Peyer's patch (tissue), 4 donors: ENCODE measurements around the gene FN1. TPM values are rescaled to one million over a fixed set of nuclear protein-coding genes. Genes with fewer than 3 reads are reported as not detected.

ENCODE experiments used
- DNase-seq, 3 donors: peaks; one replicate each; pipeline ENCODE4 v3.0.0-alpha.2; 2017 to 2019
- H3K27ac ChIP-seq, 4 donors: fragments of 200-600 bp; sonication (generic); one replicate each; pipeline ENCODE4 v1.5.1; 2016 to 2019
- H3K27me3 ChIP-seq, 2 donors: fragments of 200-600 bp; sonication (generic); one replicate each; pipeline ENCODE4 v1.5.1; 2019
- H3K36me3 ChIP-seq, 3 donors: fragments of 200-600 bp; sonication (generic); one replicate each; pipeline ENCODE4 v1.5.1; 2016 to 2019
- H3K4me1 ChIP-seq, 4 donors: fragments of 200-600 bp; sonication (generic); one replicate each; pipeline ENCODE4 v1.5.1; 2016 to 2019
- H3K4me3 ChIP-seq, 4 donors: fragments of 200-600 bp; sonication (generic); 1 replicate in 3 of 4; 2 replicates in 1 of 4; pipeline ENCODE4 v1.5.1; 2016 to 2019; ENCODE audit warnings: mild to moderate bottlenecking in 1 of 4
- H3K9me3 ChIP-seq, 4 donors: fragments of 200-600 bp; sonication (generic); one replicate each; pipeline ENCODE4 v1.5.1; 2016 to 2019; ENCODE audit warnings: mild to moderate bottlenecking in 1 of 4
- POLR2A ChIP-seq, 2 donors: fragments of 450-650 bp; IDR thresholded peaks; one replicate each; pipeline ENCODE4 v1.5.1; 2017; ENCODE audit warnings: antibody characterized with exemption in 2 of 2, mild to moderate bottlenecking in 2 of 2, moderate library complexity in 2 of 2
- total RNA-seq, 4 donors: library from RNA; depleted of rRNA; stranded (reverse); fragments of >200 nt; gene quantifications; one replicate each; pipeline ENCODE4 v1.1.0, GENCODE V29; 2016
- TF ChIP-seq, protein P1 (sequence below), 6 experiments: fragments of 450-650 bp in 4 of 6; fragments of 200-600 bp in 2 of 6; sonication (generic) in 1 of 6; IDR thresholded peaks; one replicate each; pipeline ENCODE4 v1.5.1; 2017 to 2019; ENCODE audit warnings: antibody characterized with exemption in 6 of 6, mild to moderate bottlenecking in 3 of 6, moderate library complexity in 1 of 6

FN1 gene
- total RNA-seq, 4 donors from 2014 or later: 28.0 to 152 (median 72.8) TPM

DNA sequence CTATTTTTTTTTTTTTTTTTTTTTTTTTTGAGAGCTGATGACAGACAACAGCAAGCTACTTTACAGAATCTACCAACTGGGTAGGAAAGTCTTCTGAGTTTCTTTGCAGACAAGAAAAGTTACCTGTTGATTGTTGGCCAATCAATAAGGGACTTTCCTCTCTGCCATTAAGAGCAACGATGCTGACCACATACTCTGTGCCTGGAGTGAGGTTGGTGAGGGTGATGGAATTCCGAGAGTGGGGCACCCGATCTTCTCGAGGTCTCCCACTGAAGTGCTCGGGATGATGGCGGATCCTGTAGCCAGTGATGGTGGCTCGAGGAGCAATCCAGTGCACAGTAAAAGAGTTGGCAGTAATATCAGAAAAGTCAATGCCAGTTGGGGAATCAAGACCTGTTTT, 49.3 kb downstream of the FN1 start:
- H3K36me3 ChIP-seq: peaks cover 0 to 21% (median 0%) of the 10 kb centered on the region in 3 donors
- no peak for DNase-seq
- no peak overlapping the region for H3K27ac ChIP-seq
- no peak overlapping the region for H3K4me3 ChIP-seq
- TF ChIP-seq, protein P1, sequence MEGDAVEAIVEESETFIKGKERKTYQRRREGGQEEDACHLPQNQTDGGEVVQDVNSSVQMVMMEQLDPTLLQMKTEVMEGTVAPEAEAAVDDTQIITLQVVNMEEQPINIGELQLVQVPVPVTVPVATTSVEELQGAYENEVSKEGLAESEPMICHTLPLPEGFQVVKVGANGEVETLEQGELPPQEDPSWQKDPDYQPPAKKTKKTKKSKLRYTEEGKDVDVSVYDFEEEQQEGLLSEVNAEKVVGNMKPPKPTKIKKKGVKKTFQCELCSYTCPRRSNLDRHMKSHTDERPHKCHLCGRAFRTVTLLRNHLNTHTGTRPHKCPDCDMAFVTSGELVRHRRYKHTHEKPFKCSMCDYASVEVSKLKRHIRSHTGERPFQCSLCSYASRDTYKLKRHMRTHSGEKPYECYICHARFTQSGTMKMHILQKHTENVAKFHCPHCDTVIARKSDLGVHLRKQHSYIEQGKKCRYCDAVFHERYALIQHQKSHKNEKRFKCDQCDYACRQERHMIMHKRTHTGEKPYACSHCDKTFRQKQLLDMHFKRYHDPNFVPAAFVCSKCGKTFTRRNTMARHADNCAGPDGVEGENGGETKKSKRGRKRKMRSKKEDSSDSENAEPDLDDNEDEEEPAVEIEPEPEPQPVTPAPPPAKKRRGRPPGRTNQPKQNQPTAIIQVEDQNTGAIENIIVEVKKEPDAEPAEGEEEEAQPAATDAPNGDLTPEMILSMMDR (IDR thresholded peaks at IDR 0.05): no peak
- no peak for TF ChIP-seq POLR2A (IDR thresholded peaks at IDR 0.05)
- H3K9me3 ChIP-seq: no peaks in the 10 kb centered on the region
- no peaks in the 10 kb centered on the region for H3K27me3 ChIP-seq
- H3K4me1 ChIP-seq: no peaks in the 10 kb centered on the region

DNA sequence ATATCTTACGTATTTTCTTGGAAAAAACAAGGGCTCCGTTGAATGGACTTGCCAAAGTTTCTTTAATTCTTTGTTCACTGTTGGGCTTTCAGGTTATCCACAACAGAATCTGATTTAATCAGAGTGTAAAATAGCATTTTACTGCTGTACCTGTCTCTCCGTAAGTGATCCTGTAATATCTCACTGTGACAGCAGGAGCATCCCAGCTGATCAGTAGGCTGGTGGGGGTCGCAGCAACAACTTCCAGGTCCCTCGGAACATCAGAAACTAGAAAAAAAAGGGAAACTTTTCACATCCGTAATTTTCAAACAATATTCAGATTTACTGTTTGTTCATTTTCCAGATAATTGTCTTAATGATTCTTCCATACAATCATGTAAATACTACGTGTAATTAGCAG, 51.2 kb downstream of the FN1 start:
- TF ChIP-seq, protein P1 (IDR thresholded peaks at IDR 0.05): no peak
- TF ChIP-seq POLR2A (IDR thresholded peaks at IDR 0.05): no peak
- no peak for DNase-seq
- H3K27ac ChIP-seq: no peak overlapping the region
- no peaks in the 10 kb centered on the region for H3K9me3 ChIP-seq
- H3K27me3 ChIP-seq: no peaks in the 10 kb centered on the region
- H3K36me3 ChIP-seq: peaks cover 0 to 33% (median 0%) of the 10 kb centered on the region in 3 donors
- H3K4me1 ChIP-seq: no peaks in the 10 kb centered on the region
- H3K4me3 ChIP-seq: no peak overlapping the region

DNA sequence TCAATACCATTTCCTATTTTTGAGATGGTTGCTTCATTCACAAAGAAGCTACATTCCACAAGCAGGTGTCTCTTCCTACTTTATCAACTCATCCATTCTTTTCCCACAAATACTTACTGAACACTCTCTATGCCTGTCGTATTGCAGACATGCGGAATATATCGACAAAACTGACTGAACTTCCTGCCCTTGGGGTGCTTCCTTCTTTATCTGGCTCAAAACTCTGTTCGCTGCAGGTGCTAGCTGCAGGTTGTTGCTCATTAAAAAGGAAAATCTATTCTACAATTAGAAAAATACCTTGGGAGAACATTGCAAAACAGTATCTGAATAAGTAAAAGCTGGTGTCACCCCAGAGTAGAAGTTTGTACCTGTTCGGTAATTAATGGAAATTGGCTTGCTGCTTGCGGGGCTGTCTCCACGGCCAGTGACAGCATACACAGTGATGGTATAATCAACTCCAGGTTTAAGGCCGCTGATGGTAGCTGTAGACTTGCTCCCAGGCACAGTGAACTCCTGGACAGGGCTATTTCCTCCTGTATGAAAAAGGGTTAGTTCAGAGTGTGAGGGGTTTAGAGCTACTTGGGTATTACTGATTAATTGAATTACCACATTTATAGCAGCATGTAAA, 52.1 kb downstream of the FN1 start:
- Histone ChIP-seq H3K36me3 (peaks cover 0 to 35% (median 0%) of the 10 kb centered on the region in 3 donors), H3K4me1 (no peaks in the 10 kb centered on the region)
- no peak for DNase-seq

DNA sequence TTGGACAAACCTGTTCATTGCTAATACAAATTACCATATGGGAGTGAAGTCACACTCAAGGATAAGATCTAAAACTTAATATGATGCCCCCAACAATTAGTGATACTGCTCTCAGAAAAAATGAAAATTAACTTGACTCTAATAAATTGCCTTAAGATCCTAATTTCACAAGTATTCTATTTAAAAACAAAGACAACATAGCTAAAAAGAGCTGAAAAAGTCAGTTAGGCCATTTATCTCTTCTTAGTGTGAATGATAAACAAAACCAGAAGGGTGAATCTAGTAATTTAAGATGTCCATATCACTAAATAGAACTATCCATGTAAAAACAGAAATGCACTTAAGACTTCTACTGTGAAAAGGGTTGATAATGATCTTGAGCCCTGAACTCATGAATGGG, 53.4 kb downstream of the FN1 start:
- DNase-seq: no peak
- Histone ChIP-seq H3K9me3 (no peaks in the 10 kb centered on the region), H3K27me3 (no peaks in the 10 kb centered on the region), H3K36me3 (peaks cover 0 to 33% (median 0%) of the 10 kb centered on the region in 3 donors), H3K27ac (no peak overlapping the region), H3K4me1 (no peaks in the 10 kb centered on the region), H3K4me3 (no peak overlapping the region)
- TF ChIP-seq POLR2A (IDR thresholded peaks at IDR 0.05): no peak
- TF ChIP-seq, protein P1 (IDR thresholded peaks at IDR 0.05): no peak

More for the DNA sequence above, 52.1 kb downstream of the FN1 start:
- Histone ChIP-seq H3K4me3 (no peak overlapping the region), H3K27me3 (no peaks in the 10 kb centered on the region), H3K9me3 (no peaks in the 10 kb centered on the region), H3K27ac (no peak overlapping the region)
- TF ChIP-seq, protein P1 (IDR thresholded peaks at IDR 0.05): no peak
- no peak for TF ChIP-seq POLR2A (IDR thresholded peaks at IDR 0.05)

DNA sequence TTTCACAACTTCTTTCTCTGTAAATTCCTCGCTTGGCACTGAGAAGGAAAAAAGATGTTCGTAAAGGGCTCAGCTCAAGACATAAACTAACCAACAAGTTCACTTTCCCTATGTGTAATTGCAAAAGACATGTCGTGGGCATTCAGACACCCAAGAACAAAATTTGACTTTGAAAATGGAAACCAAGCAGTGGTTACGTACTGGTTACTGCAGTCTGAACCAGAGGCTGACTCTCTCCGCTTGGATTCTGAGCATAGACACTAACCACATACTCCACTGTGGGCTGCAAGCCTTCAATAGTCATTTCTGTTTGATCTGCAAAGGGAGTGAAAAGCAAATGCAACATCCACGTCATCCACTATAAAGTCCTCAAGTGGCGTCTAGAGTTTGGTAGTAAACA, 53.9 kb downstream of the FN1 start:
- Histone ChIP-seq H3K4me1 (no peaks in the 10 kb centered on the region), H3K27ac (no peak overlapping the region), H3K27me3 (no peaks in the 10 kb centered on the region), H3K9me3 (no peaks in the 10 kb centered on the region), H3K4me3 (no peak overlapping the region), H3K36me3 (peaks cover 0 to 36% (median 0%) of the 10 kb centered on the region in 3 donors)
- no peak for DNase-seq
- no peak for TF ChIP-seq POLR2A (IDR thresholded peaks at IDR 0.05)
- TF ChIP-seq, protein P1 (IDR thresholded peaks at IDR 0.05): no peak
